AG04449 (cell line): ENCODE data around the gene TMEM178B.

Source experiments
- CTCF ChIA-PET: fragments of 350-600 bp; formaldehyde crosslinking; extraction: SDS; loops from one replicate; lab custom pipeline; 2021; ENCODE audit warnings: antibody characterized with exemption; lab: Yijun Ruan, JAX
- POLR2A ChIA-PET: fragments of 400-600, 350-600 bp; formaldehyde crosslinking; extraction: SDS; loops from one replicate; lab custom pipeline; 2020; ENCODE audit warnings: antibody characterized with exemption, inconsistent platforms; lab: Yijun Ruan, JAX
- DNase-seq: peaks from one replicate; pipeline ENCODE4 v3.0.0-alpha.2; 2010; ENCODE audit warnings: low read depth, low spot score
- H3K4me3 ChIP-seq: 2 replicates; pipeline ENCODE4 v1.5.1; 2011; ENCODE audit warnings: low read depth, mild to moderate bottlenecking, control low read depth, low read length
- TF ChIP-seq, protein P1 (sequence below): IDR thresholded peaks from one replicate; pipeline ENCODE4 v1.5.1; 2011; ENCODE audit warnings: mild to moderate bottlenecking, moderate library complexity, low read length, control low read depth, inconsistent platforms; ENCODE audit not compliant: insufficient read depth; ENCODE audit errors: missing control alignments

The TMEM178B gene

DNA sequence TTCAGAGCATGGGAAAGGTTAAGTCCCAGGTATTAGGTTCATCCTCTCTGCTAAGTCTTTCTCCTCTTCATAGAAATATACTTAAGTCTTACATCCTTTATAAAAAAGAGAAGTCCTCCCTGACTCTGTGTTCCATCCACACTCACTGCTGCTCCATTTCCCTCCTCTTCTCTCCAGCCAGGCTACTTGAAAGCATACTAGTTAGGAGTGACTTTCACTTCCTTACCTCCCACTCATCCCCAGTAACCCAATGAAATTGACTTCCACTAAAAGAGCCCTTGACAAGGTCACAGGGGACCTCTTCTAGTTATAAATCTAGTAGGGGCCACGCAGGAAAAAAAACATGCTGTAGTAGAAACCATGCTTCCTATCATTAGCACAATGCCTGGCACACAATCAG is 344.2 kb downstream of the TMEM178B start:
- TF ChIP-seq, protein P1, sequence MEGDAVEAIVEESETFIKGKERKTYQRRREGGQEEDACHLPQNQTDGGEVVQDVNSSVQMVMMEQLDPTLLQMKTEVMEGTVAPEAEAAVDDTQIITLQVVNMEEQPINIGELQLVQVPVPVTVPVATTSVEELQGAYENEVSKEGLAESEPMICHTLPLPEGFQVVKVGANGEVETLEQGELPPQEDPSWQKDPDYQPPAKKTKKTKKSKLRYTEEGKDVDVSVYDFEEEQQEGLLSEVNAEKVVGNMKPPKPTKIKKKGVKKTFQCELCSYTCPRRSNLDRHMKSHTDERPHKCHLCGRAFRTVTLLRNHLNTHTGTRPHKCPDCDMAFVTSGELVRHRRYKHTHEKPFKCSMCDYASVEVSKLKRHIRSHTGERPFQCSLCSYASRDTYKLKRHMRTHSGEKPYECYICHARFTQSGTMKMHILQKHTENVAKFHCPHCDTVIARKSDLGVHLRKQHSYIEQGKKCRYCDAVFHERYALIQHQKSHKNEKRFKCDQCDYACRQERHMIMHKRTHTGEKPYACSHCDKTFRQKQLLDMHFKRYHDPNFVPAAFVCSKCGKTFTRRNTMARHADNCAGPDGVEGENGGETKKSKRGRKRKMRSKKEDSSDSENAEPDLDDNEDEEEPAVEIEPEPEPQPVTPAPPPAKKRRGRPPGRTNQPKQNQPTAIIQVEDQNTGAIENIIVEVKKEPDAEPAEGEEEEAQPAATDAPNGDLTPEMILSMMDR = no peak
- CTCF ChIA-PET = no interaction called here
- H3K4me3 ChIP-seq = no peak overlapping the region
- no peak for DNase-seq
- POLR2A ChIA-PET = no interaction called here

DNA sequence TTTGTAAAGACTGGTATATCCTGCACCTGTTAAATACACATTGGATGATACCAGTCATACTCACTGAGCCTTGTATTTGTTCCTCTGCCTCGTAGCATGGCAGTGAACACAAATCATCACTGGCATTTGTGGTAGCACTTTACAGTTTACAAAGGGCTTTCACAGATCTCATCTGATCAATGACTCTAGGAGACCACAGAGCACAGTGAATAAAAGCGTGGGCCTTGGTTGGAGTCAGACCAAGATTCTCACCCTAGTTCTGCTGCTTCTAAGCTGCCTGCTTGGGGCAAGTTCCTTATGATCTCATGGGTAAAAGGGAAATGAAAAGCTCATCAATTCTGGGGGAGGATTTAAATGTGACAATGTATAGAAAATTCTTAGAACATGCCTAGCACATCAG is 347.4 kb downstream of the TMEM178B start:
- TF ChIP-seq, protein P1 = no peak
- no peak overlapping the region for H3K4me3 ChIP-seq
- ChIA-PET POLR2A (no interaction called here), CTCF (no interaction called here)
- DNase-seq = no peak

DNA sequence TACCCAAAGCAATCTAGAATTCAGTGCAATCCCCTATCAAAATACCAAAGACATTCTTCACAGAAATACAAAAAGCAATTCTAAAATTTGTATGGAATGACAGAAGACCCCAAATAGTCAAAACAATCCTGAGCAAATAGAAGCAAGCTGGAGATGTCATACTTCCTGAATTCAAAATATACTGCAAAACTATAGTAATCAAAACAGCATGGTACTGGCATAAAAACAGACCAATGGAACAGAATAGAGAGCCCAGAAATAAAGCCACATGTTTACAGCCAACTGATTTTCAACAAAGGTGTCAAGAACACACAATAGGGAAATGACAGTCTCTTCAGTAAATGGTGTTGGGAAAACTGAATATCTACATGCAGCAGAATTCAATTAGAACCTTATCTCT is 353.3 kb downstream of the TMEM178B start:
- ChIA-PET POLR2A (no interaction called here), CTCF (no interaction called here)
- no peak for DNase-seq
- no peak overlapping the region for H3K4me3 ChIP-seq
- TF ChIP-seq, protein P1 = no peak

DNA sequence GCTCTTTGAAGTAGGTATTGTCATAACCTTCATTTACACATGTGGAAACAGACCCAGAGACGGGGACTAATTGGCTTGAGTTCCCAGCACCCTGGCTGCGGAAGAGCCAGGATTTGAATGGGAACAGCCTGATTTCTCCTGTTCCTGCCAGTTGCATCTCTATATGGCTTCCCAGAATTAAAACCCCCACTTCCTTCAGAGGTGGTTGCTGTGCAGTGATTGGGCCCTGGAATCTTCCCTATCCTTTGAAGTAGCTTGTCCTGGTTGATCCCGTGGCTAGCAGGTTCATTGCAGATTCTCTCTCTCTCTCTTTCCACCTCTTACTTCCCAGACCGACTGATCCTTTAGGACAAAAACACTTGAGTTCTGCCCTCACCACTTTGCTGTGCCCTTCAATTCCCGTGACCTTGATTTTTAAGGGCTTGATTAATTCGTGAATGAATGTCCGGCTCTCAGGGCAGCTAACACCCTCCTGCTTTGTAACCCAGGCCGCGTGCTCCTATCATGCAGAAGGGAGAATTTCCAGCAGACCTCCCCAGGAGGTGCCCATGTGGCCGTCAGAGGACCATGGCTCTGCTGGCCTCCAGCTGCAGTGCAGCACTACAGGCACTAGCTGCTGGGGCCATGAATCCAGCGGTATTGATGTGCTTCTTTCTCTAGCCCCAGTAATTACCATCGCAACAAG is 356.7 kb downstream of the TMEM178B start:
- ChIA-PET POLR2A (no interaction called here), CTCF (interaction anchor here (0.8 kb wide), 1 partner anchor 755 kb away, joined by 3 read pairs; no protein-coding TSS in a partner anchor)
- TF ChIP-seq, protein P1 = no peak
- no peak for DNase-seq
- H3K4me3 ChIP-seq = no peak overlapping the region

DNA sequence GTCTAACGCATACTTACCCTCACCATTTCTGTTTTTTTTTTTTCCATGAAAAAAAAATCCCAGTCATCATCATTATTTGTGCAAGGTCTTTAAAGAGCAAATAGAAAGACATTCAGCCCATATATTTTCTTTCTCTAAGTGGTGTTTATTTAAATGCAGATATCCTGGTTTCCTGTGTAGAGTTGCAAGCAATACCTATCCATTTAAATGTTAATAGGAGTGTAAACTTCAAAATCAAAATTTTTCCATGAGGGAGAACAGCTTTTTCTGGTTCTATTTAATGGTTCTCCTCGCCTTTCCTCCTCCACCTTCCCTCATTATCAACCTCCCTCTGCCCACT is 357.2 kb downstream of the TMEM178B start:
- POLR2A ChIA-PET = no interaction called here
- H3K4me3 ChIP-seq = no peak overlapping the region
- CTCF ChIA-PET = no interaction called here
- no peak for DNase-seq
- TF ChIP-seq, protein P1 = no peak

DNA sequence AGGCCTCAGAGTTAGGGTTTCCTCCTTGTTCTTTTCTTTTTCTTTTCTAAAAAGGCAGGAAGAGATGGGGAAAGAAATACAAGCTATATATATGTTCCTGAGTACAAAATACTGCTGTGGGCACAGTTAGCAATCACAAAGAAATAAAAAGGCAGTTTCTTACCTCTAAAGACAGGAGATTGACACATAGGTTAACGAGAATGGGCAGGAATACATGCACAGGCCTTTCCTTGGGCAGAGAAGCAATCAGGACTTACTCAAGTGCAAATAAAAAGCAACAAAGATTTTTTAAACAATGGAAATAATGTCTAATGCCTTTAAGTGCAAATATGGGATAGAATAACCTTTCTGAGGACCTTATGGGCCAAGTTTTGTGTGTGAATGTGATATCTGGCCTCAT is 357.8 kb downstream of the TMEM178B start:
- no peak for DNase-seq
- TF ChIP-seq, protein P1 = no peak
- POLR2A ChIA-PET = no interaction called here
- no peak overlapping the region for H3K4me3 ChIP-seq
- CTCF ChIA-PET = no interaction called here
